ENCODE data around the gene SPATA18.

DNA sequence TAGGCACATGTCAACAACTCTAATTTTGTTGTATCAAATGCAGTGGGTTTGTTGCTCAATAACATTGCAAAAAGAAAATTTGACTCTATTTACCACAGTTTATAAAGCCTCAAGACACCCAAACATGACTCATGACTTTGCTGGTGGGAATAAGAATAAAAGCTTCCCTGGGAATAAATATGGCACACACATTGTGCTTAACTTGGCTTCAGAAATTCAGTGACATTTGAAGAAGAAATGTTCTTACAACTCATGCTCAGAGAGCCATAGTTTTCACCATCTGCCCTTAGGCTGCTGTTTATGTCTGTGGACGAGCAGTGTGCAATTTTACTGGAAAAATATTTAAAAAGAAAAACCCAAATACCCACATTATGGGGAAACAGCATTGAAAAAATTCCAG lies 60.9 kb downstream of the SPATA18 start:
- TF ChIP-seq, protein P1, sequence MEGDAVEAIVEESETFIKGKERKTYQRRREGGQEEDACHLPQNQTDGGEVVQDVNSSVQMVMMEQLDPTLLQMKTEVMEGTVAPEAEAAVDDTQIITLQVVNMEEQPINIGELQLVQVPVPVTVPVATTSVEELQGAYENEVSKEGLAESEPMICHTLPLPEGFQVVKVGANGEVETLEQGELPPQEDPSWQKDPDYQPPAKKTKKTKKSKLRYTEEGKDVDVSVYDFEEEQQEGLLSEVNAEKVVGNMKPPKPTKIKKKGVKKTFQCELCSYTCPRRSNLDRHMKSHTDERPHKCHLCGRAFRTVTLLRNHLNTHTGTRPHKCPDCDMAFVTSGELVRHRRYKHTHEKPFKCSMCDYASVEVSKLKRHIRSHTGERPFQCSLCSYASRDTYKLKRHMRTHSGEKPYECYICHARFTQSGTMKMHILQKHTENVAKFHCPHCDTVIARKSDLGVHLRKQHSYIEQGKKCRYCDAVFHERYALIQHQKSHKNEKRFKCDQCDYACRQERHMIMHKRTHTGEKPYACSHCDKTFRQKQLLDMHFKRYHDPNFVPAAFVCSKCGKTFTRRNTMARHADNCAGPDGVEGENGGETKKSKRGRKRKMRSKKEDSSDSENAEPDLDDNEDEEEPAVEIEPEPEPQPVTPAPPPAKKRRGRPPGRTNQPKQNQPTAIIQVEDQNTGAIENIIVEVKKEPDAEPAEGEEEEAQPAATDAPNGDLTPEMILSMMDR (conservative IDR thresholded peaks at IDR 0.05; ENCODE audit: low read length) = no peak
- TF ChIP-seq EZH2phosphoT487 (IDR thresholded peaks at IDR 0.05; ENCODE audit: borderline replicate concordance) = no peak
